IPS-NIHi11 (cell line): Measurements from ENCODE around the gene CITED2.

Experiments used
- DNase-seq: peaks from one replicate; pipeline ENCODE4 v3.0.0; 2012; ENCODE audit warnings: mixed read lengths, low spot score

CITED2 gene

DNA sequence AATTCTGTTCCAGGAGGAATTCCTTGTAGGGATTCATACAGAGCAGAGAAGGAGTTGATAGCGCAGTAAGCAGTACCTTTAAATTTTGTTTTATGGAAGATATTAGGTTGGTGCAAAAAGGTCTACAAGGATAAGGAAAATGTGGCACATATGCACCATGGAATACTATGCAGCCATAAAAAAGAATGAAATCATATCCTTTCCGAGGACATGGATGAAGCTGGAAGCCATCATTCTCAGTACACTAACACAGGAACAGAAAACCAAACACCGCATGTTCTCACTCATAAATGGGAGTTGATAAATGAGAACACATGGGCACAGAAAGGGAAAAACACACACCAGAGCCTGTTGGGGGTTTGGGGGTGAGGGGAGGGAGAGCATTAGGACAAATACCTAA is 45.2 kb downstream of the CITED2 start:
- DNase-seq, result no peak

DNA sequence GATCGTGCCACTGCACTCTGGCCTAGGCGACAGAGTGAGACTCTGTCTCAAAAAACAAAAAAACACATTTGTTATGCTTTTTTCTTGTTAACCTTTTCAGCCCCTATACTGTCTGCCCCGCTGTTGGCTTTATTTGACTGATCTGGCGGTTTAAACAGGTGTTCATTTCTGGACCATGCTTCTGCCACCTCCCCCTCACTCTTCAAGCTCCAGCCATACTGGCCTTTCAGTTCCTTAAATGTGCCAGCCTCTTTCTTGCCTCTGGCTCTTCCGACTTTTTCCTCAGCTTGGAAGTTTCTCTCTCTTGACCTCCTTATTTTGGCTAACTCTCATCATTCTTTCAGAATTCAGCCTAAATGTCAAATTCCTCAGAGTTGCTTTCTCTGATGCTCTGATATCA is 47.4 kb downstream of the CITED2 start:
- DNase-seq, result no peak

DNA sequence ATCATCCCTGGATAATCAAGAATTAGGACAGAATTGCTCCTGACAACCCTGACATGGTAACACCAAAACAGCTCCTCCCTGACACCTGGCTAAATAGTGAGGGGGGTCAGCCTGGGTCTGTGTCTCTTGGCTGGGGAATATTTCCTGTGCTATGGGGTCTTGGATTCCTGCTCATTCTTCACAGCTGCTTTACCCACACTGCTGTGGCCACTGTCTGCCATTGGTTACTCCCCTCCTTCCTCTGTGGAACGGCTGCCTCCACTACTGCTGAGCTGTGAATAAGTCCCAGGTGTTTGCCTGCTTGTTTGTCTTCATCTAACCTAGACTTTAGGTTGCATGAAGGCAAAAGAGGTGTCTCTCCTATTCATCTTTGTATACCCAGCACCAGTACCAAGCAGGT is 48.8 kb downstream of the CITED2 start:
- DNase-seq, result no peak

DNA sequence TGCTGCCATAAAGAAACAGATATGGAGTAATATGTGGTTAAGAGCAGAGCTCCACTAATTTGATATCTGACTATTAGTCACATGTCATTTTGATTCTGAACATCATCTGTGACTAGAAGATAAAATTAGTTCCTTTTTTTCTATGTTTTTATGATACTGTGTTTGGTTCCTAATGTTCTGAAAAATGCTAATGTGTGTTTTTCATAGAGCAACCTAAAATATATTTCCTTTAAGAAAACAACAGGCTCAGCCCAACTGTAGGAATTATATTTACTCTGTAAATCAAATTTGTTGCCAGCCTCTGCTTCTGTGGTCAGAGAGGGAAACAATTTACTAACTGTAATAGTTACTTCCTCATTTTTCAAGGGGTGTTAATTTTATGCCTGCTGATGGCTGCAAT is 49.3 kb downstream of the CITED2 start:
- no peak for DNase-seq

DNA sequence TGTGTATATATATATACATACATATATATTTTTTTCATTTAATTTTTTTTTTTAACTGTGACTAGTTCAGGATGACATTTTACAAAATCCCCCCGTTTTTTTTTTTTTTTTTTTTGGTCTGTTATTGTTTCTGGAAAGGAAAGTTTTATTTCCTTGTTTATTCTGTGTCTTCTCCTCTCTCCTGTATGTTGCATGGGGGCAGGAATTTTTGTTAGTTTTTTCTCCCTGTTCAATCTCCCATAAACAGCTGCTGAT is 50.2 kb downstream of the CITED2 start:
- no peak for DNase-seq

DNA sequence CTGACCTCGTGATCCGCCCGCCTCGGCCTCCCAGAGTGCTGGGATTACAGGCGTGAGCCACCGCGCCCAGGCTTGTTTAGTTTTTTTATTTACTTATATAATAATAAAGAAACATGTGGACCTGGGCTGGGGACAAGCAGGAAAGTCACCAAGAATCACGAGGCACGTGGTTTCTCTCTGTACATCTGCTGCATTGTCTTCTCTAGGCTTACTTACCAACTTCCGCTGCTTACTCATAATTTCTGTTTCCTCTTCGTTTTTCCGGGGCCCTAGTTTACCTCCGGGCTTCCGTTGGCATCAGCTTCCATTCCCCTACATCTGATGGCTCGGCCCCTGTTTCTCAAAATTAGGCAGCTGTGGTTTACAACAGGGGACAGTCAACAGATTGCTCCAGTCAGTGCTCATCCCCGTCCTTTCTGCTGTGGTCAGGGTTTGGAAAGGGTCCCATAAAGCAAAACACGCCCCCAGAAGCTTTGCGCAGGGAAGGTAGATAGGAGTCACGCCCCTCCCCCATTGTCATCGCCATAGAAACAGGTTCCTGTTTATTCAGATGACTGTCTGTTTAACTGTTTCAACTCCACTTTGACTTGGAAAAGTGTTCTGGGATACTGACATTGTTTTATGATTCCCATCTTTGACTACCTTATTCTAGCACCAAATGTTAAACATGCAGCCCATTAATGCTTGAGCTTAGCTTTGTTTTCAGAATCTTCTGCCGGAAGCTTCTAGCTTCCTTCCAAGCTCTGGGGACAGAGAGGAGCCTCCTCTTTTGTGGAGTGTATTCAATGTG is 50.7 kb downstream of the CITED2 start:
- DNase-seq, result peak; percentile 58
